ENCODE results near the gene RNGTT.

Gene RNGTT

DNA sequence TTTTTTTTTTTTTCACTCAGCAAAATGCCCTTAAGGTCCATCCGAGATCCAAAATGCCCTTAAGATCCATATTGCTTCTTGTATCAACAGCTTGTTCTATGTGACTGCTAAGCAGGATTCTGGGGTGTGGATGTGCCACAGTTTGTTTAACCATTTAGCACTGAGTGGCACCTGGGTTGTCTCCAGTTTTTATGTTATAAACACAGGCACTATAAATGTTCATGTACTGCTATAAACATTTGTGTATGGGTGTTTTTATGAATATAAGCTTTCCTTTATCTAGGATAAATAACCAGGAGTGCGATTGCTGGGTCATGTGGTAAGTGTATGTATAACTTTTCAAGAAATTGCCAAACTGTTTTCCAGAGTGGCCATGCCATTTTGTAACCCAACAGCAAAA is 386.0 kb downstream of the RNGTT start (continued):
- TF ChIP-seq, protein P1, sequence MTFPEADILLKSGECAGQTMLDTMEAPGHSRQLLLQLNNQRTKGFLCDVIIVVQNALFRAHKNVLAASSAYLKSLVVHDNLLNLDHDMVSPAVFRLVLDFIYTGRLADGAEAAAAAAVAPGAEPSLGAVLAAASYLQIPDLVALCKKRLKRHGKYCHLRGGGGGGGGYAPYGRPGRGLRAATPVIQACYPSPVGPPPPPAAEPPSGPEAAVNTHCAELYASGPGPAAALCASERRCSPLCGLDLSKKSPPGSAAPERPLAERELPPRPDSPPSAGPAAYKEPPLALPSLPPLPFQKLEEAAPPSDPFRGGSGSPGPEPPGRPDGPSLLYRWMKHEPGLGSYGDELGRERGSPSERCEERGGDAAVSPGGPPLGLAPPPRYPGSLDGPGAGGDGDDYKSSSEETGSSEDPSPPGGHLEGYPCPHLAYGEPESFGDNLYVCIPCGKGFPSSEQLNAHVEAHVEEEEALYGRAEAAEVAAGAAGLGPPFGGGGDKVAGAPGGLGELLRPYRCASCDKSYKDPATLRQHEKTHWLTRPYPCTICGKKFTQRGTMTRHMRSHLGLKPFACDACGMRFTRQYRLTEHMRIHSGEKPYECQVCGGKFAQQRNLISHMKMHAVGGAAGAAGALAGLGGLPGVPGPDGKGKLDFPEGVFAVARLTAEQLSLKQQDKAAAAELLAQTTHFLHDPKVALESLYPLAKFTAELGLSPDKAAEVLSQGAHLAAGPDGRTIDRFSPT (tag by site-specific recombination; IDR thresholded peaks at IDR 0.05) = no peak

DNA sequence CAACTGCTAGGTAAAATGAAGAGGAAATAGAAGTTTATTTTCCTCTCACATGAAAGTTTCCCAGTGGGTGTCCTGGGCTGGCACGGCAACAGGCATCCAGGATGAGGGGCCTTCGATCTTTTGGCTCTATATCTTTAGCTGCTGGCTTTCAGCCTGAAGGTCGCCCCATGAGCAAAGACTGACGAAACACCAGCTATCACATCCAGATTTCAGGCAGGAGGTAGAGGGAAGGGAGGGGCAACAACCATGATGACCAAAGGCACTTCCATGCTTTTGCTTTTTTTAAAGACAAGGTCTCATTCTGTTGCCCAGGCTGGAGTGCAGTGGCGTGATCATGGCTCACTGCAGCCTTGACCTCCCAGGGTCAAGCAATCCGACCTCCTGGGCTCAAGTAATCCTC is 387.9 kb downstream of the RNGTT start:
- Histone ChIP-seq H3K4me3 (ENCODE audit: low read depth, low read length) (no peak overlapping the region), H3K9me3 (ENCODE audit: control insufficient read depth, insufficient read depth, low read depth, low read length) (no peaks in the 10 kb centered on the region; the same call in 1 of the 2 replicates), H3K36me3 (ENCODE audit: control insufficient read depth in 2 of 2, insufficient read depth in 1 of 2, low read length in 2 of 2) (no peaks in the 10 kb centered on the region), H3K4me1 (ENCODE audit: control insufficient read depth, insufficient read depth, low read length) (no peaks in the 10 kb centered on the region), H3K27ac (ENCODE audit: extremely low read depth, low read depth, low read length) (no peak overlapping the region)
- CTCF ChIA-PET = no interaction called here
- POLR2A ChIA-PET = no interaction called here
- TF ChIP-seq ZNF23 (tag by site-specific recombination; IDR thresholded peaks at IDR 0.05; ENCODE audit: borderline replicate concordance) (no peak), ZNF324 (tag by site-specific recombination; IDR thresholded peaks at IDR 0.05) (no peak), ZNF610 (tag by site-specific recombination; IDR thresholded peaks at IDR 0.05; ENCODE audit: borderline replicate concordance) (no peak), ZNF266 (tag by site-specific recombination; IDR thresholded peaks at IDR 0.05; ENCODE audit: low read depth) (no peak), ZNF416 (tag by site-specific recombination; IDR thresholded peaks at IDR 0.05) (no peak), ZNF571 (tag by site-specific recombination; IDR thresholded peaks at IDR 0.05) (no peak), ZNF148 (tag by site-specific recombination; IDR thresholded peaks at IDR 0.05; ENCODE audit: borderline replicate concordance) (no peak), ZNF248 (tag by site-specific recombination; IDR thresholded peaks at IDR 0.05) (no peak), ZNF660 (tag by site-specific recombination; IDR thresholded peaks at IDR 0.05) (no peak), ZNF792 (tag by site-specific recombination; IDR thresholded peaks at IDR 0.05) (no peak), ZBTB48 (tag by site-specific recombination; IDR thresholded peaks at IDR 0.05) (no peak), ZNF169 (tag by site-specific recombination; IDR thresholded peaks at IDR 0.05) (no peak), ZNF701 (tag by site-specific recombination; IDR thresholded peaks at IDR 0.05) (no peak), SP2 (tag by site-specific recombination; IDR thresholded peaks at IDR 0.05) (no peak), ZNF585B (tag by site-specific recombination; IDR thresholded peaks at IDR 0.05) (no peak), ATF2 (tag by site-specific recombination; IDR thresholded peaks at IDR 0.05; ENCODE audit: low read depth) (no peak), ZNF132 (tag by site-specific recombination; IDR thresholded peaks at IDR 0.05; ENCODE audit: borderline replicate concordance) (no peak), ZNF621 (tag by site-specific recombination; IDR thresholded peaks at IDR 0.05) (no peak), ZNF138 (tag by site-specific recombination; IDR thresholded peaks at IDR 0.05; ENCODE audit: borderline replicate concordance) (no peak)

Measured in HEK293 (cell line).